ENCODE results near the gene TBXAS1. TPM values are rescaled to one million over a fixed set of nuclear protein-coding genes. Genes with fewer than 3 reads are reported as not detected.

The TBXAS1 gene
- total and polyA plus RNA-seq, 2 donors (not counting 3 experiments of a cell fraction or from before 2014, with no cell fraction given) = 2.1 to 4.3 TPM

- no peak overlapping the region for H2AFZ ChIP-seq (ENCODE audit: low read depth, low read length)
- H3K9me3 ChIP-seq (replicated peaks; ENCODE audit: control insufficient read depth, insufficient read depth, low read length) = no peaks in the 10 kb centered on the region
- peaks cover 0 to 2% of the 10 kb centered on the region in 2 experiments for H3K27me3 ChIP-seq (ENCODE audit: control insufficient read depth in 2 of 2, insufficient read depth in 2 of 2, low read length in 2 of 2)
- no peaks in the 10 kb centered on the region for H4K20me1 ChIP-seq (replicated peaks; ENCODE audit: control insufficient read depth, extremely low read depth, insufficient read depth, low read length)
- H3K4me1 ChIP-seq (ENCODE audit: control insufficient read depth, extremely low read depth, insufficient read depth, low read length) = peaks cover 12% of the 10 kb centered on the region
- H3K9ac ChIP-seq (replicated peaks; ENCODE audit: extremely low read depth, insufficient read depth, low read length) = no peak overlapping the region
- TF ChIP-seq CTCF (IDR thresholded peaks at IDR 0.05; ENCODE audit: extremely low read depth in 1 of 2, insufficient read depth in 1 of 2, low read depth in 1 of 2, low read length in 2 of 2) = no peak
- TF ChIP-seq POLR2A (IDR thresholded peaks at IDR 0.05; ENCODE audit: low read depth, low read length) = no peak
- TF ChIP-seq POLR2AphosphoS5 (IDR thresholded peaks at IDR 0.05; ENCODE audit: insufficient read depth, low read depth, low read length) = no peak
- no peak for TF ChIP-seq EZH2 (IDR thresholded peaks at IDR 0.05; ENCODE audit: borderline replicate concordance, low read depth, low read length, severe bottlenecking)
- TF ChIP-seq JUN (IDR thresholded peaks at IDR 0.05; ENCODE audit: borderline replicate concordance, insufficient read depth, insufficient read length, low read depth) = no peak
- TF ChIP-seq GATA2 (IDR thresholded peaks at IDR 0.05; ENCODE audit: insufficient read depth, insufficient read length, low read depth, low read length) = no peak
- no peak for TF ChIP-seq FOS (IDR thresholded peaks at IDR 0.05; ENCODE audit: borderline replicate concordance, insufficient read depth, low read length)
- TF ChIP-seq MYC (IDR thresholded peaks at IDR 0.05; ENCODE audit: low read depth, low read length) = no peak
- TF ChIP-seq MAX (IDR thresholded peaks at IDR 0.05; ENCODE audit: insufficient read depth, insufficient read length) = no peak
- H3K4me2 ChIP-seq (ENCODE audit: insufficient read depth, low read length) = no peak overlapping the region
- H3K27ac ChIP-seq (ENCODE audit: insufficient read depth, low read depth, low read length) = no peak overlapping the region
- H3K4me3 ChIP-seq (replicated peaks in 1 of 3; ENCODE audit: insufficient read depth in 1 of 3, low read depth in 1 of 3, low read length in 3 of 3) = no peak overlapping the region
- H3K36me3 ChIP-seq (ENCODE audit: control insufficient read depth in 2 of 2, extremely low read depth in 1 of 2, insufficient read depth in 2 of 2, low read length in 2 of 2) = no peaks in the 10 kb centered on the region
- intact Hi-C loops (cut with micrococcal nuclease) = no loop called here
- POLR2A ChIA-PET = no interaction called here
- dilution Hi-C loops (cut with MboI; ENCODE audit: extremely low pct_ligation_motif_present, low sequenced_read_pairs) = no loop called here
- FAIRE-seq = no peak
- no peaks in the 10 kb centered on the region for H3K79me2 ChIP-seq (ENCODE audit: control insufficient read depth, insufficient read depth, low read length)
- DNase-seq (ENCODE audit: low read depth, low spot score) = no peak
- no peaks in the 10 kb centered on the region for H3K9me1 ChIP-seq (replicated peaks; ENCODE audit: control insufficient read depth, extremely low read depth, insufficient read depth, low read length)
- CTCF ChIA-PET = no interaction called here
- BruUV-seq (replicated peaks) = no TSS peak
Observed at GRCh38 chr7:139830292-139830691, 1.2 kb downstream of the TBXAS1 start.
